Measurements from ENCODE around the gene SPI1.

SPI1 gene

GRCh38 chr11:47306484-47306844 is 71.9 kb downstream of the SPI1 start:
- Histone ChIP-seq H3K9ac (ENCODE audit: insufficient read length) (no peak overlapping the region), H3K27ac (no peak overlapping the region), H3K36me3 (ENCODE audit: insufficient read depth, low read length) (peaks cover 78% of the 10 kb centered on the region), H3K4me3 (no peak overlapping the region), H3K9me3 (ENCODE audit: low read depth, low read length) (no peaks in the 10 kb centered on the region)
- DNase-seq (ENCODE audit: low read depth, low spot score) = no peak
- TF ChIP-seq POLR2AphosphoS5 (IDR thresholded peaks at IDR 0.05; ENCODE audit: borderline replicate concordance, low read depth, low read length) = no peak
- no peak for TF ChIP-seq FOXP2 (optimal IDR thresholded peaks at IDR 0.05; ENCODE audit: control extremely low read depth, extremely low read length, insufficient read depth)

DNA sequence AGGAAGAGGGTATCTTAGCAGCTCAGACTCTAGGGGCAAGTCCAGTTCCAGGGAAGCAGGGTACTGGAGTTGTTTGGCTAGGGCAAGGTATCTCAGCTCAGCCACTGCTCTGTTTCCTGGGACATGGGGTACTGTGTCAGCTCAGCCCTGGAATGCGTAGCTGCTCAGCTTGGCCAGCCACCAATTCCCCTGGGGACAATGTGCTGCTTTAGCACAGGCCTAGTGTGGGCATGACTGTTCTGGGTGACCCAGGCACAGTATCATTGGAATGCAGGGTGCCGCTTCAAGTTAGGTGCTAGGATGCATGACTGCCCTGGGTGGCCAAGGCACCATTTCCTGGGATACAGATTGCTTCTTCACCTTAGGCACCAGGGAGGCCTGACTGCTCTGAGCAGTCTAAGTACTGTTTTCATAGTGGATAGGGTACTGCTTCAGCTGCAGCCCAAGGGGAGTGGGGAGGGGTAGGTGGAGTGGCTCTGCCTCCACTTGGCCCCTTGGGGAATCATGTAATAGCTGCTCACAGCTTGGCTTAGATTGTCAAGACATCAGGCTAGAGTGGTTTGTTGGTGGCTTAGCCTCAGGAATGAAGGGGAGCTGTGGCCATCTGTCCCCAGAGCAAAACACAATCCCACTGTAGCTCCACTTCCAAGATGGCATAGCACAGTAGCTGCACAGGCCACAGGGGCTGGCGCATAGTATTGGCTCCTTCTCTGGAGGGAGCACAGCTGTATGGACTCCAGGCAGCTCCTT is 72.4 kb downstream of the SPI1 start:
- Histone ChIP-seq H3K4me3 (no peak overlapping the region), H3K27ac (no peak overlapping the region), H3K9ac (ENCODE audit: insufficient read length) (no peak overlapping the region), H3K9me3 (ENCODE audit: low read depth, low read length) (no peaks in the 10 kb centered on the region), H3K36me3 (ENCODE audit: insufficient read depth, low read length) (peaks cover 78% of the 10 kb centered on the region)
- no peak for TF ChIP-seq FOXP2 (optimal IDR thresholded peaks at IDR 0.05; ENCODE audit: control extremely low read depth, extremely low read length, insufficient read depth)
- no peak for TF ChIP-seq POLR2AphosphoS5 (IDR thresholded peaks at IDR 0.05; ENCODE audit: borderline replicate concordance, low read depth, low read length)
- TF ChIP-seq EZH2 (IDR thresholded peaks at IDR 0.05) = no peak
- DNase-seq (ENCODE audit: low read depth, low spot score) = no peak

Measured in SK-N-MC (cell line).